Breast epithelium (tissue), 3 donors: ENCODE results near the gene POLR2F.

ENCODE experiments used
- POLR2A ChIP-seq: fragments of 450-650 bp; IDR thresholded peaks from one replicate; pipeline ENCODE4 v1.6.1; 2016; ENCODE audit warnings: antibody characterized with exemption, mild to moderate bottlenecking, moderate library complexity
- POLR2AphosphoS5 ChIP-seq, 3 donors: sonication (generic); formaldehyde crosslinking; IDR thresholded peaks; one replicate each; pipeline ENCODE4 v1.6.1; 2017; ENCODE audit warnings: antibody characterized with exemption in 3 of 3
- TF ChIP-seq, protein P1 (sequence below), 3 donors: fragments of 450-650 bp; IDR thresholded peaks; one replicate each; pipeline ENCODE4 v1.5.1; 2016 to 2017; ENCODE audit warnings: antibody characterized with exemption in 3 of 3, mild to moderate bottlenecking in 3 of 3, moderate library complexity in 3 of 3

DNA sequence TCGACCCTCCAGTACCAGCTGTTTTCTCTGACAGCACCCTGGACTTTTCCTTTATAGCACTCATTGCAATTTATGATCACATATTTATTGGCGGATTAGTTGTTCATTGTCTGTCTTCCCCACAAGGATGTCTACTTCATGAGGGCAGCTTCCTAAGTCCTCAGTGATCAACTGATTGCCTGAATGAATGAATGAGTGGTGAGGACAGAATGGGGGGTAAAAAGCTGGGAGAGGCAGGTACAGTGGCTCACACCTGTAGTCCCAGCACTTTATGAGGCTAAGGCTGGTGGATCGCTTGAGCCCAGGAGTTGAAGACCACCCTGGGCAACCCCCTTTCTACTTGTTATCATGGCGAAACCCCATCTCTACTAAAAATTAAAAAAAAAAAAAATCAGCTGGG is 42.0 kb downstream of the POLR2F start:
- TF ChIP-seq, protein P1, sequence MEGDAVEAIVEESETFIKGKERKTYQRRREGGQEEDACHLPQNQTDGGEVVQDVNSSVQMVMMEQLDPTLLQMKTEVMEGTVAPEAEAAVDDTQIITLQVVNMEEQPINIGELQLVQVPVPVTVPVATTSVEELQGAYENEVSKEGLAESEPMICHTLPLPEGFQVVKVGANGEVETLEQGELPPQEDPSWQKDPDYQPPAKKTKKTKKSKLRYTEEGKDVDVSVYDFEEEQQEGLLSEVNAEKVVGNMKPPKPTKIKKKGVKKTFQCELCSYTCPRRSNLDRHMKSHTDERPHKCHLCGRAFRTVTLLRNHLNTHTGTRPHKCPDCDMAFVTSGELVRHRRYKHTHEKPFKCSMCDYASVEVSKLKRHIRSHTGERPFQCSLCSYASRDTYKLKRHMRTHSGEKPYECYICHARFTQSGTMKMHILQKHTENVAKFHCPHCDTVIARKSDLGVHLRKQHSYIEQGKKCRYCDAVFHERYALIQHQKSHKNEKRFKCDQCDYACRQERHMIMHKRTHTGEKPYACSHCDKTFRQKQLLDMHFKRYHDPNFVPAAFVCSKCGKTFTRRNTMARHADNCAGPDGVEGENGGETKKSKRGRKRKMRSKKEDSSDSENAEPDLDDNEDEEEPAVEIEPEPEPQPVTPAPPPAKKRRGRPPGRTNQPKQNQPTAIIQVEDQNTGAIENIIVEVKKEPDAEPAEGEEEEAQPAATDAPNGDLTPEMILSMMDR (IDR thresholded peaks at IDR 0.05) = no peak
- TF ChIP-seq POLR2AphosphoS5 (IDR thresholded peaks at IDR 0.05) = no peak
- TF ChIP-seq POLR2A = no peak
